Cardiac fibroblast (primary cell): Measurements from ENCODE around the gene NCBP1.

ENCODE experiments used
- DNase-seq, 2 donors: peaks; one replicate each; pipeline versions ENCODE4 v3.0.0 to v3.0.0-alpha.2; 2010; ENCODE audit warnings: low read depth in 2 of 2
- H3K4me3 ChIP-seq, 2 donors: replicated peaks in 1 of 2; 1 replicate in 1 of 2; 2 replicates in 1 of 2; pipeline ENCODE4 v1.5.1; 2011; ENCODE audit warnings: low read depth in 2 of 2, low read length in 2 of 2, mild to moderate bottlenecking in 2 of 2, moderate library complexity in 1 of 2
- TF ChIP-seq, protein P1 (sequence below): IDR thresholded peaks from one replicate; pipeline ENCODE4 v1.5.1; 2011; ENCODE audit warnings: low read depth, mild to moderate bottlenecking, low read length, inconsistent platforms

Gene NCBP1

DNA sequence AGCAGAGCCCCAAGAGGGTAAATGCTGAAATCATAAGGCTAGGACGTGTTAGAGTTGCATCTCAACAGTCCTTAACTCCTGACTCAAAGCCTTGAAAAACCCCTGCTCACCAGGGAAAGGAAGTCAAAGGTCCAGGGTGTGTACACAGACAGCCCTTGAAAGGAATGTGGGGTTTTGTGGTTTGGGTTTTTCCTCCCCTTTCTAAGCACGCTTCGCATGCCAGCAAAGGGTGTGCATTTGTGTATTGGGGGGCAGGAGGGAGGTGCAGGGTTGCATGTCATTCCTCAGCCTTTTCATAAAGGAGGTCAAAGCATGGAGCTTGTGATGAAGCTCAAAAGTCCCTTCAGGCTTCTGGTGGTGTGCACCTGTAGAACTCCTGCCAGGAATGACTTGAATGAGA is 80.8 kb downstream of the NCBP1 start:
- peak; percentile 28 to 81 for DNase-seq
- H3K4me3 ChIP-seq: no peak overlapping the region
- TF ChIP-seq, protein P1, sequence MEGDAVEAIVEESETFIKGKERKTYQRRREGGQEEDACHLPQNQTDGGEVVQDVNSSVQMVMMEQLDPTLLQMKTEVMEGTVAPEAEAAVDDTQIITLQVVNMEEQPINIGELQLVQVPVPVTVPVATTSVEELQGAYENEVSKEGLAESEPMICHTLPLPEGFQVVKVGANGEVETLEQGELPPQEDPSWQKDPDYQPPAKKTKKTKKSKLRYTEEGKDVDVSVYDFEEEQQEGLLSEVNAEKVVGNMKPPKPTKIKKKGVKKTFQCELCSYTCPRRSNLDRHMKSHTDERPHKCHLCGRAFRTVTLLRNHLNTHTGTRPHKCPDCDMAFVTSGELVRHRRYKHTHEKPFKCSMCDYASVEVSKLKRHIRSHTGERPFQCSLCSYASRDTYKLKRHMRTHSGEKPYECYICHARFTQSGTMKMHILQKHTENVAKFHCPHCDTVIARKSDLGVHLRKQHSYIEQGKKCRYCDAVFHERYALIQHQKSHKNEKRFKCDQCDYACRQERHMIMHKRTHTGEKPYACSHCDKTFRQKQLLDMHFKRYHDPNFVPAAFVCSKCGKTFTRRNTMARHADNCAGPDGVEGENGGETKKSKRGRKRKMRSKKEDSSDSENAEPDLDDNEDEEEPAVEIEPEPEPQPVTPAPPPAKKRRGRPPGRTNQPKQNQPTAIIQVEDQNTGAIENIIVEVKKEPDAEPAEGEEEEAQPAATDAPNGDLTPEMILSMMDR: no peak

DNA sequence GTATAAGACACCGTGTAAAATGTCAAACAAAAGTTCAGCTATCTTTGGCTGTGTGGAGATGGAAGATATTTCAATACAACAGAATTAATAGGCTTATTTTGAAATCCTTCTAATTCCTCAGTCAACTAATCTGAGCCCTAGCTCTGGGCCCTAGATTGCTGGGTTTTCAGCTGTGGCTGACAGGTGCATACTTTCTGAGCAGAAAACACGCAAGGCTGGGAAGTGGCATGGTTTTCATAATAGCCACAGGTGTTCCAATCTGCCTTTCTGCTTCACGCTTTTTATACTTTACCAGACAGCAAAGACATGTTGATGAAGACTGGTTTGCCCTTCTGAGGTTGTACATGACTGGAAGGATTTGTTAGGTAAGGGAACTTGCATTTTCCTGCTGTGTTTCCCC is 84.2 kb downstream of the NCBP1 start:
- DNase-seq: no peak
- TF ChIP-seq, protein P1: no peak
- no peak overlapping the region for H3K4me3 ChIP-seq

DNA sequence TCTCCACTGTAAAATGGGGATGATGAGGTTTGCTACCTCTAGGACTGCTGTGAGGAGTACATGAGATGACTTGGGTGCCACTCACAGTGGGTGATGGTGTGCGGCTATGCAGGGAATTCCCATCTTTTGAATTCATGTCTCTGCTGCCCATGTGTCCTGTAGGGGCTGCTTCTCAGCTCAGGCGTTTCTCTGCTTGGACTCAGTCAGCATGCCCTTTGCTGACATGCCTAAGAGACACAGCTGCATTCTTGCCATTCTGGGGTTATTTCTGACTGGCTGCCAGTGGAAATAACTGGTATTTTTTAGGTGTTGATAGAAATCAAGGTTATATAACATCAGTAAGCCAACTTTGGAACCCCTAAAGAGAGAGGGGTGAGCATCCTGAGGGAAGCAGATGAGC is 87.8 kb downstream of the NCBP1 start:
- no peak for DNase-seq
- H3K4me3 ChIP-seq: no peak overlapping the region
- TF ChIP-seq, protein P1: no peak

DNA sequence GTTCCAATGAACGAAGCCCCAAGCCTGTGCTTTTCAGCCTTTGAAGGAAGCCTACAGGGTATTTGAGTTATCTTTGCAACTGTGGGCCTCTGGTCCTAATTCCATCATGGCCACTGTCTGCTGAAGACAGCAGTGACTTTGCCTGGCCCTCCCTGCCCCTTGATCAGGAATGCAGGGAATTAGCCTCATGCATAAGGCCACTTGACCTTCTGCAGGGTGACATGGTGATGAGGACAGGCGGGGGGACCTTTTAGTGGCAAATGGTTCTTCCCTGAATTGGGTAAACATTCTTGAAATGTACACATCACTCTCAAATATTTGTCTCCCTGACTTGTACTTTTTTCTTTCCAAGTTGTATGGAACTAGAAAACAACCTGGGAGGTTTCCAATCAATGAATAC is 88.7 kb downstream of the NCBP1 start:
- no peak for DNase-seq
- TF ChIP-seq, protein P1: no peak
- H3K4me3 ChIP-seq: no peak overlapping the region
